ENCODE results near the gene C2orf76.

DNA sequence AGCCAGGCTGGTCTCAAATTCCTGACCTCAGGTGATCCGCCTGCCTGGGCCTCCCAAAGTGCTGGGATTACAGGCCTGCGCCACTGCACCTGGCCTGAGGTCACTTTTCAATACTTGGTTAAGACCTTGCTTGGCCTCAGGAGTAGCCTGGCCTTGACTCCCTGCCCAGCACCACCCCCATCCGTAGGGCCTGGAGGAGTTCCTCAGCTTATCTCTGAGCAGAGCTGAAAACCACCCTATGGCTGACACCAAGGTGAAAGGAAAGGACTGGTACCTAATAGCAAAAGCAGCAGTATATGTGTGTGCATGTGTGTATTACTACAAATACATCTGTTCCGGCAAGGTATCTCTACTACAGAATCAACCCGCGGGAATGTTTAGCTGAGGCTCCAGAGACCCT lies 87.0 kb downstream of the C2orf76 start:
- TF ChIP-seq POLR2A (IDR thresholded peaks at IDR 0.05; ENCODE audit: low read length) (no peak), JUNB (IDR thresholded peaks at IDR 0.05) (no peak), CBX8 (IDR thresholded peaks at IDR 0.05) (no peak), MAFK (IDR thresholded peaks at IDR 0.05; ENCODE audit: partially characterized antibody) (no peak), NFE2L2 (conservative IDR thresholded peaks at IDR 0.05; ENCODE audit: low read length) (no peak), ZNF302 (CRISPR knock-in tag; IDR thresholded peaks at IDR 0.05) (no peak), TFCP2L1 (CRISPR knock-in tag; IDR thresholded peaks at IDR 0.05) (no peak), ESRRA (IDR thresholded peaks at IDR 0.05; ENCODE audit: borderline replicate concordance, low read length) (no peak), NR3C1 (IDR thresholded peaks at IDR 0.05) (no peak)
- TF ChIP-seq, protein P1, sequence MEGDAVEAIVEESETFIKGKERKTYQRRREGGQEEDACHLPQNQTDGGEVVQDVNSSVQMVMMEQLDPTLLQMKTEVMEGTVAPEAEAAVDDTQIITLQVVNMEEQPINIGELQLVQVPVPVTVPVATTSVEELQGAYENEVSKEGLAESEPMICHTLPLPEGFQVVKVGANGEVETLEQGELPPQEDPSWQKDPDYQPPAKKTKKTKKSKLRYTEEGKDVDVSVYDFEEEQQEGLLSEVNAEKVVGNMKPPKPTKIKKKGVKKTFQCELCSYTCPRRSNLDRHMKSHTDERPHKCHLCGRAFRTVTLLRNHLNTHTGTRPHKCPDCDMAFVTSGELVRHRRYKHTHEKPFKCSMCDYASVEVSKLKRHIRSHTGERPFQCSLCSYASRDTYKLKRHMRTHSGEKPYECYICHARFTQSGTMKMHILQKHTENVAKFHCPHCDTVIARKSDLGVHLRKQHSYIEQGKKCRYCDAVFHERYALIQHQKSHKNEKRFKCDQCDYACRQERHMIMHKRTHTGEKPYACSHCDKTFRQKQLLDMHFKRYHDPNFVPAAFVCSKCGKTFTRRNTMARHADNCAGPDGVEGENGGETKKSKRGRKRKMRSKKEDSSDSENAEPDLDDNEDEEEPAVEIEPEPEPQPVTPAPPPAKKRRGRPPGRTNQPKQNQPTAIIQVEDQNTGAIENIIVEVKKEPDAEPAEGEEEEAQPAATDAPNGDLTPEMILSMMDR (IDR thresholded peaks at IDR 0.05): no peak
- TF ChIP-seq, protein P2, sequence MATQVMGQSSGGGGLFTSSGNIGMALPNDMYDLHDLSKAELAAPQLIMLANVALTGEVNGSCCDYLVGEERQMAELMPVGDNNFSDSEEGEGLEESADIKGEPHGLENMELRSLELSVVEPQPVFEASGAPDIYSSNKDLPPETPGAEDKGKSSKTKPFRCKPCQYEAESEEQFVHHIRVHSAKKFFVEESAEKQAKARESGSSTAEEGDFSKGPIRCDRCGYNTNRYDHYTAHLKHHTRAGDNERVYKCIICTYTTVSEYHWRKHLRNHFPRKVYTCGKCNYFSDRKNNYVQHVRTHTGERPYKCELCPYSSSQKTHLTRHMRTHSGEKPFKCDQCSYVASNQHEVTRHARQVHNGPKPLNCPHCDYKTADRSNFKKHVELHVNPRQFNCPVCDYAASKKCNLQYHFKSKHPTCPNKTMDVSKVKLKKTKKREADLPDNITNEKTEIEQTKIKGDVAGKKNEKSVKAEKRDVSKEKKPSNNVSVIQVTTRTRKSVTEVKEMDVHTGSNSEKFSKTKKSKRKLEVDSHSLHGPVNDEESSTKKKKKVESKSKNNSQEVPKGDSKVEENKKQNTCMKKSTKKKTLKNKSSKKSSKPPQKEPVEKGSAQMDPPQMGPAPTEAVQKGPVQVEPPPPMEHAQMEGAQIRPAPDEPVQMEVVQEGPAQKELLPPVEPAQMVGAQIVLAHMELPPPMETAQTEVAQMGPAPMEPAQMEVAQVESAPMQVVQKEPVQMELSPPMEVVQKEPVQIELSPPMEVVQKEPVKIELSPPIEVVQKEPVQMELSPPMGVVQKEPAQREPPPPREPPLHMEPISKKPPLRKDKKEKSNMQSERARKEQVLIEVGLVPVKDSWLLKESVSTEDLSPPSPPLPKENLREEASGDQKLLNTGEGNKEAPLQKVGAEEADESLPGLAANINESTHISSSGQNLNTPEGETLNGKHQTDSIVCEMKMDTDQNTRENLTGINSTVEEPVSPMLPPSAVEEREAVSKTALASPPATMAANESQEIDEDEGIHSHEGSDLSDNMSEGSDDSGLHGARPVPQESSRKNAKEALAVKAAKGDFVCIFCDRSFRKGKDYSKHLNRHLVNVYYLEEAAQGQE (IDR thresholded peaks at IDR 0.05): no peak
- TF ChIP-seq, protein P3, sequence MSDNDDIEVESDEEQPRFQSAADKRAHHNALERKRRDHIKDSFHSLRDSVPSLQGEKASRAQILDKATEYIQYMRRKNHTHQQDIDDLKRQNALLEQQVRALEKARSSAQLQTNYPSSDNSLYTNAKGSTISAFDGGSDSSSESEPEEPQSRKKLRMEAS (IDR thresholded peaks at IDR 0.05): no peak

All from A549 (cell line).